ENCODE measurements around the gene RALGAPB. TPM values are rescaled to one million over a fixed set of nuclear protein-coding genes. Genes with fewer than 3 reads are reported as not detected.

Gene RALGAPB
- total and polyA plus RNA-seq, 2 of the 13 experiments (the other 11 are each of a cell fraction or from before 2014, with no cell fraction given), result 17.6 to 30.6 TPM

GRCh38 chr20:38626921-38627659 lies 154.4 kb downstream of the RALGAPB start (continued):
- TF ChIP-seq ZNF747 (CRISPR knock-in tag; IDR thresholded peaks at IDR 0.05; ENCODE audit: borderline replicate concordance) (no peak), ZNF577 (CRISPR knock-in tag; IDR thresholded peaks at IDR 0.05; ENCODE audit: borderline replicate concordance, low read depth) (no peak), FOXM1 (CRISPR knock-in tag; IDR thresholded peaks at IDR 0.05) (no peak), KDM6A (CRISPR knock-in tag; IDR thresholded peaks at IDR 0.05; ENCODE audit: low read depth) (no peak), KLF16 (CRISPR knock-in tag; IDR thresholded peaks at IDR 0.05) (no peak), MIER3 (CRISPR knock-in tag; IDR thresholded peaks at IDR 0.05; ENCODE audit: borderline replicate concordance) (no peak), HINFP (CRISPR knock-in tag; IDR thresholded peaks at IDR 0.05; ENCODE audit: low read depth) (no peak), SMARCC2 (IDR thresholded peaks at IDR 0.05) (no peak), HNF1A (IDR thresholded peaks at IDR 0.05; ENCODE audit: low read depth) (no peak), HNF1A (CRISPR knock-in tag; IDR thresholded peaks at IDR 0.05; ENCODE audit: borderline replicate concordance) (no peak), ZNF264 (CRISPR knock-in tag; IDR thresholded peaks at IDR 0.05) (no peak), ZNF713 (CRISPR knock-in tag; IDR thresholded peaks at IDR 0.05) (no peak), REL (CRISPR knock-in tag; conservative IDR thresholded peaks at IDR 0.05) (no peak), DR1 (CRISPR knock-in tag; IDR thresholded peaks at IDR 0.05) (no peak), MZF1 (CRISPR knock-in tag; IDR thresholded peaks at IDR 0.05; ENCODE audit: borderline replicate concordance) (no peak), NONO (IDR thresholded peaks at IDR 0.05) (peak; percentile 58; the same call in 1 of the 2 replicates), NONO (CRISPR knock-in tag; conservative IDR thresholded peaks at IDR 0.05) (no peak), ZUFSP (CRISPR knock-in tag; IDR thresholded peaks at IDR 0.05; ENCODE audit: borderline replicate concordance) (no peak), HNRNPK (IDR thresholded peaks at IDR 0.05; ENCODE audit: low read depth, low read length, poor library complexity, severe bottlenecking) (no peak), SP2 (CRISPR knock-in tag; IDR thresholded peaks at IDR 0.05) (0 out of 2 replicates have a peak, but pooled peaks have one; percentile 24), MXD1 (CRISPR knock-in tag; IDR thresholded peaks at IDR 0.05) (no peak), ZNF672 (CRISPR knock-in tag; IDR thresholded peaks at IDR 0.05) (no peak)
